Daoy (cell line): Measurements from ENCODE around the gene CD48. TPM values are rescaled to one million over a fixed set of nuclear protein-coding genes. Genes with fewer than 3 reads are reported as not detected.

Experiments
- DNase-seq: peaks from one replicate; pipeline ENCODE4 v3.0.0-alpha.2; 2015; ENCODE audit warnings: low read depth
- total RNA-seq: library from RNA; depleted of rRNA; stranded (reverse); fragments of >200 nt; shearing (Covaris generic); gene quantifications from 2 replicates; pipeline ENCODE4 v1.2.3, GENCODE V29; 2014

Gene CD48
- total RNA-seq, 1 experiment from 2014 or later = not detected

DNA sequence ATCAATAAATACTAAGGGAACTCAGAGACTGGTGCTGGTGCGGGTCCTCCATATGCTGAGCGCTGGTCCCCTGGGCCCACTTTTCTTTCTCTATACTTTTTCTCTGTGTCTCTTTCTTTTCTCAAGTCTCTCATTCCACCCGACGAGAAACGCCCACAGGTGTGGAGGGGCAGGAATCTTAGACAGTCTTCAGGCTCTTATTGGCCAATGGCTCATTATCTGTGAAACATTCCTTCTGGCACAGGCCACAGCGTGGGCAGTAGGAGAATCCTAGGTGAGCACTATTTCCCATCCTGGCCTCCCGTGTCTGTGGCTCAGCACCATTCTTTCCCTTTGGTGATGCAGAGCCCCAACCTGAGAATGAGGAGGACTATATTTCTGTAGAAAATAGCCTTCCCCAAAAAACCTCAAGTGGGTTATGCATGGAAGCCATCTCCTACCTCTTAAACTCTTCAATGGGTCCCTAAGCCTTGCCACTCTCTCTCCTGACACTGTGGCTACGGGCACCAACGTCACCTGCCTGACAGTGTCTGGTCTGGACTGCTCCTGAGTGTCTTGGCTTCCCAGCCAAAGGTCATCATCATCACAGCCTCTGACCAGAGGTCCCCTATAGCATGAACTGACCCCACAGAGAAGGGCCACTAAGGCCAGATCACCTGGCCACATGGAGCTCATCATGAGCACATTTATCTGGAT is 58.5 kb downstream of the CD48 start:
- no peak for DNase-seq

- peak; percentile 34 for DNase-seq
These were observed 59.5 kb downstream of the CD48 start for GRCh38 chr1:160652065-160652641.

- DNase-seq = no peak
These were observed 60.1 kb downstream of the CD48 start for GRCh38 chr1:160651433-160652064.

DNA sequence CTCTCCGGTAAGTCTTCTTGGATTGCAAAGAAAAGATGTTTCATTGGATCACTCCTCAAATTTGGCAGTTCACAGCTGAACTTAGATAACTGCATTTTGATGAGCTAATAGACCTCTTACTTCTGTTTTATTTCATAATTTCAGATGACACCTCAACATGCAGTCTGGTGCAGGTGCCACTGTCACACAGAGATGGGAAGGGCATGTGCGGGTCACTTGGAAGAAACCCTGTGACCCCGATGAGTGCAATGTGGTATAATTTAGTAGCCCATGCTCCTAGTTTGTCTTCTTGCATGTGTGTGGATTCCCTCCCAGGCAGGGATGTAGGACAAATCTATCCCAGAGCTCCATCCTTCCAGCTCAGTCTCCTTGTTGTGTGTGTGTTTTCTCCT is 64.3 kb downstream of the CD48 start:
- no peak for DNase-seq

GRCh38 chr1:160646711-160647328 is 64.8 kb downstream of the CD48 start, which contains the start of gene SLAMF1:
SLAMF1 (minus strand) TSS chr1:160647044; CDS start chr1:160646945, 99 bp downstream.
- peak; percentile 12 for DNase-seq

DNA sequence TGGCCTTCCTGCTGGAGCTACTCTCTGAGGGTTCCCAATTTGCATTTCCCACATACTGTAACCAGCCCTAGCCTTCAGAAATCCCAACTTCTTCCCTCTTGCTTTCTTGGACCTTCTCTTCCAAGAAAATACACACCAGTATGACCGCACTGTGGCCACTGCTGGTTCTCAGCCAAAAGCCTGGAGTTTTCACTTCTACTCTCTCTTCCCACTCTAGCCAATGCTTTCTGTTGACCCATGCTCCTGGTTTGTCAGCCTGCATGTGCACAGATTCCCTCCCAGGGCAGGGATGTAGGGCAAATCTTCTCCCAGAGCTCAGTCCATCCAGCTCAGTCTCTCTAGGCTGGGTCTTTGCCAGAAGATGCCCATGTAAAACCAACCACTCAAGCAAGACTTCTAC is 65.4 kb downstream of the CD48 start:
- no peak for DNase-seq

GRCh38 chr1:160645386-160646130 is 66.1 kb downstream of the CD48 start:
- no peak for DNase-seq

- DNase-seq = no peak
These were observed 67.2 kb downstream of the CD48 start for GRCh38 chr1:160644399-160644798.

- DNase-seq = no peak
These were observed 68.5 kb downstream of the CD48 start for GRCh38 chr1:160643138-160643537.

DNA sequence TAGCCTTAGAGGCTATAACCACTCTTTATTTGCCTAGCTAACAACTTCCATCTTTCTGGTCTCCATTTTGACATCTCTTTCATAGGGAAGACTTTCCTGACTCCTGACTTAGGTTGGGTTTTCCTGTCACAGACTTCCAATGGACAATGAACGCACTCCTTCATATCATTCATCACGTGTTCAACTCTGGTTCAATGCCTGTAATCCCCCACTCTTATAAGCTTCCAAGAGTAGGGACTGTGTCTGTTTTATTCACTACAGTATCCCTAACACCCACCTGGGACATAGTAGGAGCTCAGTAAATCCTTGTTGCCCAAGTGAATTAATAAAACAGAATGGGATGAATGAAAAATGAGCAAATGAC is 69.4 kb downstream of the CD48 start:
- DNase-seq = no peak

DNA sequence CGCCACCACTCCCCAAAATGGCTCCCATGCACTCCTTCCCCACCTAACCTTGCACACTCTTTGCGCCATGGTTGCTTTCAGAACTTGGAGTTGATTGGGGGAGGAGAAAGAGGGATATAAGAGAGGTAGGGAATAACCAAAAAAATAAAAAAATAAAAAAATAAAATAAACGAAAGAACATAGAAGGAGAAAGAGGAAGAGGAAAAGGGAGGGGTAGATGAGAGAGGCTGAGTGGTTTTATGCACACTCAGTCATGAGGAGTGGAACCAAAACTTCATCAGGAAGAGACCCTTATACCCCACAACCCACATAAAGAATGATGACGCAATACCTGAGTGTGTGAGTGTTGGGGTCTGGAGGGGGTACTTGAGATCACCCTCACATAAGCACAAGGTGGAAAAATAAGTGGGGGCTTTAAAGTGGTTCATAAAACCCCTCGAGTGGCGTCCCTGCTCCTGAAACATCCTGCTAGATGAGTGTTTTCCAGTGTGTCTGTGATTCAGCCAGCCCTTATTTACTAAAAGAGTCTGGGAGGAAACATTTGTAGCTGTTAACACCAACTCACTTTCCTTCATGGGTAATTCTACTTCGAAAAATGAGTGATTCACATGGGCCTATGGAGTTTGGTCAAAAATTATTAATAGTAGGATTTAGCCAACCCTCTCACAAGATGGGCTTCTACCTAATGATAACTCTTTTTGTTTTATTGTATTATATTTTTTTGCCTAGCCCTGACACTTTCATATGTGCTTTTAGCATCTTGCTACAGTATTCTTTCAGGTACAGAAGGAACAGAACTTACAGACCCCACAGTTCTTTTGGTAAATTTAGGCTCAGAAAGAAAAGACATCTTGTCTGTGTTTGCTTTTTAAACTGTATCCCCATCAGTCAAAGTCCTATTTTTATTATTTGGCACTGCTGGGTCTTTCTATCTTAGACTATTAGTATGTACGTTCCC is 70.0 kb downstream of the CD48 start:
- DNase-seq = no peak

DNA sequence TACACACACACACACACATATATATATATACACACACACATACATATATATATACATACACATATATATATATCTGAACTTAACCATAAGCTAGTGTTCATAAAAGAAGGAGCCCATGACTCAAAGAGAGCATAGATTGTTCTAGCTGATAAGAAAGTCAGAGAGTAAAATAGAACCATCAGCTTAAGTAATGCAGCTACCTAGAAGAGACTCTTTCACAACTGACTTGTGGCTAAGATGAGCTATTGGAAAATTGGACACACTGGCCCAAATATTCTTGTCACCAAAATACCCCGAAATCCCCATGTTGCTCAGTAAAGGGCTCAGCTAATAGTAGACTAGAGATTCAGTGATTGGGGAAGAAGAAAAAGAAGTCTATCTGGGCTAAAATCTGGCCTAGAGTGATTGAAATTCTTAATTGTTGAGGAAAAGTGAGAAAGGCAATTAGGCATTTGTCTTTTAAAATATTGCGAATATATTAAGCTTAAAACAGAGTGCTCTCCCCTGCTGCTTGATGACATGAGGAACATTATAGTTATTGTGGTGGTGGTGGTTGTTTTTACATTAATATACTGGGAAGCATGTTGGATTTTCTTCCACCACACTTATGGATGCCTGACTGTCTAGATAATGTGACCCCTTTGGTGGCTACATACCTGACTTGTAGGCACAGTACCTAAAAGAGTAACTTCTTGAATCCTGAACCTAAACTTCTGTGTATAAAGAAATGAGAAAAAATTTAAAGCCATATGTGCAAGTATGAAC is 71.1 kb downstream of the CD48 start:
- no peak for DNase-seq

DNA sequence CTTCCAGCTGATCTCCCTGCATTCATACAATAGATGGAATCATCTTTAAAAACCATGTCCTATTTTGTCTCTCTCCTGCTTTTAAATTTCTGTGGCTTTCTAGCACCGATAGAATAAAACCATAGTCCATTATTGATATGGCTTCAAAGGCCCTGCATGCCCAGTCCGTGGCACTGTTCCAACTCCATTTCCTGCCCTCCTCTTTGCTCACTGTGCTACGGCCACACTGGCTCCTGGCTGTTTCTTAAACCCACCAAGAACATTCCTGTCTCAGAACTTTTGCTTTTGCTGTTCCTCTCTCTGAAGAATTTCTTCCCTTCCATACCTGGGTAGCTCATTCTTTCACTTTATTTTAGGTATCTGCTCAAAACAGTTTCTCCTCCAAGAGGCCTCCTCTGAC is 72.0 kb downstream of the CD48 start:
- peak; percentile 54 for DNase-seq

DNA sequence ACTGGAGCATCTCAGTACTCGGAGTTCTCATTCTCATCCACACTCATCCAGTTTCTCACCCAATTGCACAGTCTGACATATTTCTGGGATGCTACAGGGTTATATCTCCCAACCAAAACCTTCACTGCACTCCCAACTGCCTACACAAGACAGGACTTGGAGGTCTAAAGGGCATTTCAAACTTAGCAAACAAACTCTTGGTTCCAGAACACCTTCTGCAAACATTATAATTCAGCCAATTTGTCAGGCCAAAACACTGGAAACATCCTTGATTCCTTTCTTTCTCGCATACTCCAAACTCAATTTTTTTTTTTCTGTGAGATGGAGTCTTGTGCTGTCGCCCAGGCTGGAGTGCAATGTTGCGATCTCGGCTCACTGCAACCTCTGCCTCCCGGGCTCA is 72.7 kb downstream of the CD48 start:
- no peak for DNase-seq

DNA sequence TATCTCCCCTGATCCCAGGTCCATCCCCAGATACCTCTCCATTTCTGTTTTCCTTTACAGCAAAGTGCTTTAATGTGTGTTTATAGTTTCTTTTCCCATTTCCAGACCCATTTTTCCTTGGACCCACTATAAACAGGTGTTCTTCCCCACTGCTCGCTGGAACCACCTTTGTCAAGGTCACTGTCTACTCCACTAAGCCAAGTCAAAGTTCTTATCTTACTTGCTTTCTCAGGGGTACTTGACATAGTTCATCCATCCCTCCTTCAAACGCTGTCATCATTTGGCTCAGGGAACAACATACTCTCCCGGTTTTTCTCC is 73.1 kb downstream of the CD48 start:
- DNase-seq = no peak

DNA sequence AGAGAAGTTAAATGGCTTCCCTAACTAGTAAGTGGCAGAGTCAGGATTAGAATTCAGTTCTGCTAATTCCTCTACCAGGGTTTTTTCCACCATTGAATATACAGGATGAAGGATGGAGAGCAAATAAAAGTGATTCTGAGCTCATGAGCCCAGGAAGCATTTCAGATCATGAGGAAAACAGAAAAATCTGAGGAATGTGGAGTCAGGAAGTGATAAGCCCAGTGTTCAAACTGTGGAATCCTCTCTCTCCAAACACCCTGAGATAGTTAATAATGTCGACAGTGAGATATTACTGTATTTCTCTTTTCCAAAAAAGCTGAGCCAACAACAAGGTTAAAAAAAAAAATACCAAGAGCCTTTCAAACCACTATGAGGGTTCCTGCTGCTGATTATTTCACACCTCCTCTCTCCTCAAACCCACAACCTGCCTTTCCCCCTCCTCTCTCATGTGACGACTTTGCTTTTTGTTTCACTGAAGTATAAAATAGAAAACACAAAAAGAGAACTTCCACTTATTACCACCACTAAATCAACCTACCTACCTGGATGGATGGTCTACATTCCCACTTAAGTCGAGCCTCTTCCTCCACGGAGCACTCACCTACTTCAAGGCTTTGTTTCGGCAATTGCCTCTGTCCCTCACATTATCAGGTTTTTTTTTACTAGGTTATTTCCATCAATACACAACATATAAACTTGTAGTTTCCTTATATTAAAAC is 73.6 kb downstream of the CD48 start:
- DNase-seq = peak; percentile 13

DNA sequence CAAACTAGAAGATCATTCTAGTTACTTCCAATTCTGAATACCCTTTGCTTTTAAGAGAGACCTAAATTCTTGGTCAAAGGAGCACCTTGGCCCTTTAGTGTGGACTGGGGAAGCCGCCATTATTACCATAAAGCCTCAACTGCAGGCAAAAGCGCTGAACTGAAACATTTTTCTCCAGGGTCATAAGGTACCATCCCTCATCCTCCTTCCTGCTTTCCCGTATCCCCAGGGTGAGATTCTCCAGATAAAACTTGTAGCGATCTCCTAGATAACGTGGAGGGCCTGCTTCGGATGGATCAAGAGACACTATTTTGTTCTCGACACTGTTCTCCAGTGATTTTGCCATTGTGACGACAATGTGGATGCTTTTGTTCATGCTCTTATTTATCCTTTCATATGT is 74.6 kb downstream of the CD48 start:
- DNase-seq = no peak

GRCh38 chr1:160636547-160636946 is 75.1 kb downstream of the CD48 start:
- DNase-seq = no peak

- no peak for DNase-seq
These were observed 75.5 kb downstream of the CD48 start for GRCh38 chr1:160636076-160636475.
